H1 (cell line): ENCODE measurements around the gene NEUROG1. TPM values are rescaled to one million over a fixed set of nuclear protein-coding genes. Genes with fewer than 3 reads are reported as not detected.

Experiments used
- CTCF ChIA-PET: fragments of 300-600 bp; sonication (Branson Sonifier 250); formaldehyde crosslinking; loops from one replicate; lab custom pipeline; 2021; ENCODE audit not compliant: partially characterized antibody; lab: Charles Lee
- POLR2A ChIA-PET: fragments of 300-600 bp; sonication (Branson Sonifier 250); formaldehyde crosslinking; loops from one replicate; lab custom pipeline; 2021; ENCODE audit warnings: inconsistent platforms; ENCODE audit not compliant: partially characterized antibody; lab: Charles Lee
- DNase-seq, 2 experiments: peaks; one replicate each; pipeline versions ENCODE4 v3.0.0 to v3.0.0-alpha.2; 2010 to 2022; ENCODE audit warnings: low spot score in 2 of 2, low read depth in 1 of 2, mixed read lengths in 1 of 2
- FAIRE-seq: peaks from 2 replicates; lab custom pipeline; 2011; peaks lifted over from hg19 to GRCh38; lab: Jason Lieb, UNC
- H2AFZ ChIP-seq: 2 replicates; pipeline ENCODE4 v1.8.1; 2012; ENCODE audit warnings: low read length, inconsistent platforms
- H2AK5ac ChIP-seq: 2 replicates; pipeline ENCODE4 v1.6.1; 2013; ENCODE audit warnings: low read depth, low read length
- H2BK120ac ChIP-seq: replicated peaks from 2 replicates; pipeline ENCODE3; 2013; ENCODE audit warnings: low read depth, low read length, inconsistent platforms
- H2BK12ac ChIP-seq: 2 replicates; pipeline ENCODE4 v1.6.1; 2013; ENCODE audit warnings: low read depth, low read length
- H2BK15ac ChIP-seq: 2 replicates; pipeline ENCODE4 v1.6.1; 2013; ENCODE audit warnings: low read length
- H2BK20ac ChIP-seq: 2 replicates; pipeline ENCODE4 v1.6.1; 2013; ENCODE audit warnings: low read length
- H2BK5ac ChIP-seq: 2 replicates; pipeline ENCODE4 v1.6.1; 2013; ENCODE audit warnings: low read depth, low read length
- H3K14ac ChIP-seq: 2 replicates; pipeline ENCODE4 v1.6.1; 2013; ENCODE audit warnings: inconsistent platforms; ENCODE audit not compliant: insufficient read length
- H3K18ac ChIP-seq: 2 replicates; pipeline ENCODE4 v1.6.1; 2013; ENCODE audit warnings: low read length; ENCODE audit errors: extremely low read depth
- H3K23ac ChIP-seq: 2 replicates; pipeline ENCODE4 v1.6.1; 2013; ENCODE audit warnings: inconsistent platforms; ENCODE audit not compliant: insufficient read length
- H3K23me2 ChIP-seq: 2 replicates; pipeline ENCODE4 v1.6.1; 2013; ENCODE audit warnings: low read depth, low read length
- H3K27ac ChIP-seq: 2 replicates; pipeline ENCODE4 v1.6.1; 2011; ENCODE audit warnings: low read depth, low read length, inconsistent platforms
- H3K27me3 ChIP-seq, 4 experiments: replicated peaks in 1 of 4; 1 replicate in 1 of 4; 2 replicates in 3 of 4; pipeline versions ENCODE4 v1.6.1 to v1.8.1; 2011 to 2013; ENCODE audit warnings: low read length in 3 of 4, mild to moderate bottlenecking in 3 of 4, inconsistent platforms in 2 of 4, mixed read lengths in 2 of 4, moderate library complexity in 1 of 4; ENCODE audit not compliant: control insufficient read depth in 3 of 4, insufficient read depth in 3 of 4; ENCODE audit errors: extremely low read depth in 1 of 4
- H3K36me3 ChIP-seq, 4 experiments: 2 replicates each; pipeline versions ENCODE4 v1.6.1 to v1.8.1; 2011 to 2013; ENCODE audit warnings: mild to moderate bottlenecking in 4 of 4, low read length in 3 of 4, moderate library complexity in 2 of 4, control low read depth in 1 of 4, inconsistent platforms in 1 of 4; ENCODE audit not compliant: insufficient read depth in 4 of 4, control insufficient read depth in 2 of 4
- H3K4ac ChIP-seq: replicated peaks from 2 replicates; pipeline ENCODE3; 2013; ENCODE audit warnings: low read length, low read depth, mixed read lengths, inconsistent platforms; ENCODE audit not compliant: insufficient read length
- H3K4me1 ChIP-seq, 4 experiments: replicated peaks in 1 of 4; 1 replicate in 1 of 4; 2 replicates in 3 of 4; pipeline versions ENCODE4 v1.6.1 to v1.8.1; 2011 to 2013; ENCODE audit warnings: low read length in 3 of 4, inconsistent platforms in 2 of 4, mixed read lengths in 1 of 4; ENCODE audit not compliant: insufficient read depth in 4 of 4, control insufficient read depth in 3 of 4
- H3K4me2 ChIP-seq, 2 experiments: 2 replicates each; pipeline versions ENCODE4 v1.6.1 to v1.8.1; 2011 to 2013; ENCODE audit warnings: low read depth in 2 of 2, low read length in 2 of 2, control low read depth in 1 of 2, inconsistent platforms in 1 of 2, mild to moderate bottlenecking in 1 of 2; ENCODE audit not compliant: insufficient read depth in 1 of 2
- H3K4me3 ChIP-seq, 4 experiments: fragments of 200-600, 300-600 bp in 1 of 4; sonication (generic), shearing (Covaris generic), sonication (Bioruptor Twin) in 1 of 4; 2 replicates each; pipeline versions ENCODE4 v1.5.1 to v1.8.1; 2011 to 2016; ENCODE audit warnings: low read length in 4 of 4, low read depth in 3 of 4, control low read depth in 2 of 4, inconsistent platforms in 2 of 4, mild to moderate bottlenecking in 2 of 4, mixed read lengths in 1 of 4, moderate library complexity in 1 of 4; ENCODE audit not compliant: insufficient read depth in 2 of 4; ENCODE audit errors: extremely low read depth in 1 of 4
- H3K56ac ChIP-seq: replicated peaks from 2 replicates; pipeline ENCODE3; 2013; ENCODE audit warnings: low read depth, mild to moderate bottlenecking, mixed read lengths, low read length, inconsistent platforms; ENCODE audit not compliant: insufficient read length
- H3K79me1 ChIP-seq: 2 replicates; pipeline ENCODE4 v1.6.1; 2013; ENCODE audit warnings: low read depth, low read length, control low read depth
- H3K79me2 ChIP-seq, 2 experiments: 2 replicates each; pipeline versions ENCODE4 v1.6.1 to v1.8.1; 2012 to 2013; ENCODE audit warnings: low read length in 2 of 2, mild to moderate bottlenecking in 2 of 2, inconsistent platforms in 1 of 2; ENCODE audit not compliant: insufficient read depth in 2 of 2, control insufficient read depth in 1 of 2
- H3K9ac ChIP-seq, 4 experiments: replicated peaks in 1 of 4; 1 replicate in 1 of 4; 2 replicates in 3 of 4; pipeline versions ENCODE4 v1.6.1 to v1.8.1; 2011 to 2013; ENCODE audit warnings: low read depth in 3 of 4, low read length in 3 of 4, control low read depth in 2 of 4, mild to moderate bottlenecking in 2 of 4, moderate library complexity in 2 of 4, inconsistent platforms in 1 of 4; ENCODE audit errors: extremely low read depth in 1 of 4
- H3K9me3 ChIP-seq, 2 experiments: 2 replicates each; pipeline versions ENCODE4 v1.6.1 to v1.8.1; 2012 to 2013; ENCODE audit warnings: mild to moderate bottlenecking in 2 of 2, moderate library complexity in 2 of 2, control low read depth in 1 of 2, inconsistent platforms in 1 of 2, low read depth in 1 of 2, low read length in 1 of 2, mixed read lengths in 1 of 2; ENCODE audit not compliant: insufficient read depth in 2 of 2
- H4K20me1 ChIP-seq, 2 experiments: replicated peaks in 1 of 2; 2 replicates each; pipeline versions ENCODE3 to v1.8.1; 2011 to 2013; ENCODE audit warnings: inconsistent platforms in 2 of 2, low read length in 2 of 2, mild to moderate bottlenecking in 1 of 2; ENCODE audit not compliant: insufficient read depth in 2 of 2, control insufficient read depth in 1 of 2
- H4K5ac ChIP-seq: 2 replicates; pipeline ENCODE4 v1.6.1; 2013; ENCODE audit warnings: low read length, low read depth, mixed read lengths, inconsistent platforms; ENCODE audit not compliant: insufficient read length
- H4K8ac ChIP-seq: 2 replicates; pipeline ENCODE4 v1.8.0; 2013; ENCODE audit warnings: mild to moderate bottlenecking, moderate library complexity, low read length, inconsistent platforms; ENCODE audit not compliant: insufficient read depth; ENCODE audit errors: extremely low read depth
- H4K91ac ChIP-seq: replicated peaks from 2 replicates; pipeline ENCODE3; 2013; ENCODE audit warnings: low read length, mixed read lengths, inconsistent platforms; ENCODE audit not compliant: insufficient read length
- CEBPB ChIP-seq: IDR thresholded peaks from 2 replicates; pipeline ENCODE4 v1.6.1; 2012; ENCODE audit warnings: low read depth, low read length
- POU5F1 ChIP-seq: IDR thresholded peaks from 2 replicates; pipeline ENCODE4 v1.6.1; 2011; ENCODE audit warnings: low read depth, mild to moderate bottlenecking, low read length, moderate library complexity
- RBBP5 ChIP-seq: IDR thresholded peaks from 2 replicates; pipeline ENCODE4 v1.7.1; 2012; ENCODE audit warnings: low read depth, mild to moderate bottlenecking, inconsistent platforms, low read length, moderate library complexity, borderline replicate concordance
- WGBS, 2 experiments: shearing (Covaris generic) in 1 of 2; methylation state at CpG; one replicate each; pipeline versions ENCODE4 v1.1.6 to v1.1.7; 2013 to 2015; ENCODE audit warnings: low lambda C conversion rate in 2 of 2, mixed read lengths in 2 of 2, inconsistent platforms in 1 of 2, low coverage in 1 of 2, missing lambda C conversion rate in 1 of 2; ENCODE audit not compliant: insufficient replicate concordance in 2 of 2, insufficient coverage in 1 of 2, insufficient read length in 1 of 2; ENCODE audit errors: extremely low coverage in 1 of 2, missing lambda C conversion rate in 1 of 2; 5-methylcytosine and 5-hydroxymethylcytosine counted together
- polyA plus RNA-seq, 7 experiments: library from polyadenylated mRNA; depleted of rRNA in 3 of 7; stranded (reverse) in 5 of 7; unstranded in 2 of 7; fragments of >200 nt in 5 of 7; fragments of 200-250 nt in 2 of 7; gene quantifications; 1 replicate in 5 of 7; 2 replicates in 1 of 7; 4 replicates in 1 of 7; pipeline versions ENCODE4 v1.2.1 to v1.2.3, GENCODE V29; 2011 to 2013; ENCODE audit warnings: missing spikeins in 2 of 7, mixed read lengths in 2 of 7
- total RNA-seq: library from RNA; stranded (reverse); fragmentation: NEBNext Ultra II Directional; extraction: Animal tissue kit (Norgen Biotek cat#: 25700); gene quantifications from 2 replicates; pipeline ENCODE4 v1.2.1, GENCODE V29; 2021

The NEUROG1 gene
- total and polyA plus RNA-seq, 2 of the 8 experiments (the other 6 are each of a cell fraction or from before 2014, with no cell fraction given) = not detected

- Histone ChIP-seq H3K23me2 (no peaks in the 10 kb centered on the region), H3K18ac (no peak overlapping the region), H3K4me1 (peaks cover 0 to 23% (median 9%) of the 10 kb centered on the region in 4 experiments; a peak in 6 of 7 replicates), H3K9ac (no peak overlapping the region), H3K56ac (no peak overlapping the region), H2BK20ac (no peak overlapping the region), H3K36me3 (no peaks in the 10 kb centered on the region), H3K27me3 (no peaks in the 10 kb centered on the region), H3K9me3 (no peaks in the 10 kb centered on the region), H4K91ac (no peak overlapping the region), H2BK5ac (no peak overlapping the region; the same call in 1 of the 2 replicates), H4K20me1 (no peaks in the 10 kb centered on the region), H3K14ac (no peak overlapping the region), H3K23ac (no peak overlapping the region), H3K79me2 (no peaks in the 10 kb centered on the region), H3K4ac (no peak overlapping the region), H4K5ac (no peak overlapping the region), H2BK120ac (no peak overlapping the region), H2BK12ac (peak overlapping the region; percentile 84; the same call in 1 of the 2 replicates), H3K27ac (no peak overlapping the region), H2AFZ (no peak overlapping the region), H3K4me3 (peak overlapping the region in 1 of 4 experiments; percentile 12; a peak in 1 of 8 replicates), H4K8ac (no peak overlapping the region), H3K4me2 (peak overlapping the region; percentile 29 to 55), H2AK5ac (no peak overlapping the region), H2BK15ac (no peak overlapping the region), H3K79me1 (no peaks in the 10 kb centered on the region)
- CTCF ChIA-PET = interaction anchor here (0.7 to 20.6 kb wide), 32 partner anchors 12 to 488 kb away, joined by 3 to 547 read pairs (median 6); partner anchors contain the start of genes CXCL14 and SLC25A48
- TF ChIP-seq POU5F1 = 0 out of 2 replicates have a peak, but pooled peaks have one; percentile 46
- no peak for TF ChIP-seq RBBP5
- TF ChIP-seq CEBPB = peak; percentile 87
- 42% methylated on average over 6 of the region's 6 CpGs; no CpG with 5 or more reads in 1 of the 2 experiments for WGBS, 2 experiments
- no peak for FAIRE-seq
- POLR2A ChIA-PET = interaction anchor here (0.6 to 1.2 kb wide), 2 partner anchors 99 to 1912 kb away, joined by 3 read pairs; no protein-coding TSS in a partner anchor
- DNase-seq = no peak
These were observed 29.5 kb upstream of the NEUROG1 start for GRCh38 chr5:135565266-135565665.
